IPS DF 6.9 (cell line): ENCODE measurements around the gene ADGRV1.

Experiments used
- DNase-seq: peaks from one replicate; pipeline ENCODE4 v3.0.0-alpha.2; 2013; ENCODE audit warnings: low read depth, low spot score
- H3K27ac ChIP-seq: one replicate; pipeline ENCODE4 v1.5.1; 2013; ENCODE audit warnings: low read length, control low read depth
- H3K27me3 ChIP-seq: 2 replicates; pipeline ENCODE4 v1.6.1; 2013; ENCODE audit warnings: mild to moderate bottlenecking, low read length; ENCODE audit not compliant: control insufficient read depth, insufficient read depth
- H3K36me3 ChIP-seq: 2 replicates; pipeline ENCODE4 v1.6.1; 2013; ENCODE audit warnings: low read length; ENCODE audit not compliant: control insufficient read depth, insufficient read depth
- H3K4me1 ChIP-seq: 2 replicates; pipeline ENCODE4 v1.6.1; 2013; ENCODE audit warnings: low read length; ENCODE audit not compliant: control insufficient read depth, insufficient read depth
- H3K4me3 ChIP-seq: 2 replicates; pipeline ENCODE4 v1.5.1; 2013; ENCODE audit warnings: mild to moderate bottlenecking, low read length
- H3K9me3 ChIP-seq: 2 replicates; pipeline ENCODE4 v1.6.1; 2013; ENCODE audit warnings: low read length, inconsistent platforms; ENCODE audit not compliant: control insufficient read depth, insufficient read depth
- WGBS: extraction: QIAGEN DNeasy Blood & Tissue Kit; methylation state at CpG from one replicate; pipeline ENCODE4 v1.1.7; 2013; ENCODE audit warnings: mixed read lengths, missing lambda C conversion rate; ENCODE audit not compliant: insufficient read length, insufficient coverage; 5-methylcytosine and 5-hydroxymethylcytosine counted together

Gene ADGRV1

DNA sequence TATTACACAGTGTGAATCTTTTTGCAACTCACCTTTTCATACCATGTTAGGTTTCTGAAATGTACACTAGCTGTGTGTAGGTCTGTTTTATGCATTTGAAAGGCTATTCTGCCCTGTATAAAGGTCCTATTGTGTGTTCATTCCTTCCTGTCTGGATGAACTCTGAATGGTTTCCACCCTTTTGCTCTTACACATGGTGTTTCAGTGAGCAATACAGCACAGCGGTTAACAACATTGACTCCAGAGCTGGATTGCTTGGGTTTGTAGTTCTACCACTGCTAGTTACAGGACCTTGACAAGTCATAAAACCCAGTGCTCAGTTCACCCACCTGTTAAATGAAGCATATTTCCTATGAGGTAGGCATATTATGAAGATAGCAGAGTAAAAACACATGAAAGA is 331.6 kb downstream of the ADGRV1 start:
- H3K4me1 ChIP-seq, result no peaks in the 10 kb centered on the region
- no peak overlapping the region for H3K4me3 ChIP-seq
- H3K36me3 ChIP-seq, result no peaks in the 10 kb centered on the region
- H3K27ac ChIP-seq, result no peak overlapping the region
- WGBS, result no CpG with 5 or more reads among the region's 1 CpG
- DNase-seq, result no peak
- H3K9me3 ChIP-seq, result no peaks in the 10 kb centered on the region
- H3K27me3 ChIP-seq, result no peaks in the 10 kb centered on the region

GRCh38 chr5:90894866-90895420 is 336.3 kb downstream of the ADGRV1 start:
- H3K4me1 ChIP-seq, result peaks cover 2% of the 10 kb centered on the region; the same call in 1 of the 2 replicates
- no peak overlapping the region for H3K27ac ChIP-seq
- no peaks in the 10 kb centered on the region for H3K36me3 ChIP-seq
- WGBS, result no CpG with 5 or more reads among the region's 2 CpGs
- H3K4me3 ChIP-seq, result no peak overlapping the region
- no peaks in the 10 kb centered on the region for H3K27me3 ChIP-seq
- no peaks in the 10 kb centered on the region for H3K9me3 ChIP-seq
- DNase-seq, result no peak

- no CpG with 5 or more reads among the region's 2 CpGs for WGBS
- H3K9me3 ChIP-seq, result no peaks in the 10 kb centered on the region
- no peak overlapping the region for H3K4me3 ChIP-seq
- no peak for DNase-seq
- H3K36me3 ChIP-seq, result no peaks in the 10 kb centered on the region
- no peak overlapping the region for H3K27ac ChIP-seq
- H3K4me1 ChIP-seq, result peaks cover 2% of the 10 kb centered on the region; the same call in 1 of the 2 replicates
- no peaks in the 10 kb centered on the region for H3K27me3 ChIP-seq
Measured at GRCh38 chr5:90897618-90898017, 339.0 kb downstream of the ADGRV1 start.

GRCh38 chr5:90898326-90899013 is 339.9 kb downstream of the ADGRV1 start:
- Histone ChIP-seq H3K4me3 (no peak overlapping the region), H3K27me3 (no peaks in the 10 kb centered on the region), H3K4me1 (peaks cover 2% of the 10 kb centered on the region; the same call in 1 of the 2 replicates), H3K9me3 (no peaks in the 10 kb centered on the region), H3K36me3 (no peaks in the 10 kb centered on the region), H3K27ac (no peak overlapping the region)
- no CpG with 5 or more reads among the region's 4 CpGs for WGBS
- DNase-seq, result no peak

DNA sequence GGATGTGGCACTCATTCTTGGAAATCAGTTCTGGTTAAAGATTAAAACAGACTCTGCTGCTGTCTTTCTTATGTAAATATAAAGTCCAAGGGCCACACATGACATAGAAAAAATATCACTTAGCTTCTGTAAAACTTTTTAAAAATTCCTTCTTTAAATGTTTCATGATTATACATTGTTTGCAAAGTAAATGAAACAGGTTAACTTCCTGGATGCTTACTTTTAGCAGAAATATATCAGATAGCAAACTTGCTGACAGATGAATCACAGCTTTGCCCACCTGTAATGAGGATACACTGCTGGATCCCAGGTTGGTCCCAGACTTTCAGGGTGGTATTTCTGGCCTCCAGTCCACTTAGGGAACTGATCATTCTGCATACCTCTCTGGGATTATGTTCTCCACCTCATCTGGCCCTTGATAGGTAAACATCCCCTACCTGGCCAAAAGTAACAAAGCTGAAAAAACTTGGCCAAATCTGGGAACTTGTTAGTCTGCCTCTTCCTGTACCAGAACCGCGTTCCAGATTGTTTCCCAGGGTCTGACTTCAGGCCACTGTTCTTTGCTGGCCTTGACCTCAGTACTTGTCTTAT is 340.5 kb downstream of the ADGRV1 start:
- Histone ChIP-seq H3K4me3 (no peak overlapping the region), H3K36me3 (no peaks in the 10 kb centered on the region), H3K27me3 (no peaks in the 10 kb centered on the region), H3K4me1 (peaks cover 2% of the 10 kb centered on the region; the same call in 1 of the 2 replicates), H3K9me3 (no peaks in the 10 kb centered on the region), H3K27ac (no peak overlapping the region)
- no peak for DNase-seq
- no CpG with 5 or more reads among the region's 2 CpGs for WGBS

- no peak overlapping the region for H3K4me3 ChIP-seq
- no peak overlapping the region for H3K27ac ChIP-seq
- H3K9me3 ChIP-seq, result no peaks in the 10 kb centered on the region
- H3K27me3 ChIP-seq, result no peaks in the 10 kb centered on the region
- no peaks in the 10 kb centered on the region for H3K36me3 ChIP-seq
- DNase-seq, result no peak
- peaks cover 2% of the 10 kb centered on the region; the same call in 1 of the 2 replicates for H3K4me1 ChIP-seq
Measured at GRCh38 chr5:90901261-90901660, 342.7 kb downstream of the ADGRV1 start.

DNA sequence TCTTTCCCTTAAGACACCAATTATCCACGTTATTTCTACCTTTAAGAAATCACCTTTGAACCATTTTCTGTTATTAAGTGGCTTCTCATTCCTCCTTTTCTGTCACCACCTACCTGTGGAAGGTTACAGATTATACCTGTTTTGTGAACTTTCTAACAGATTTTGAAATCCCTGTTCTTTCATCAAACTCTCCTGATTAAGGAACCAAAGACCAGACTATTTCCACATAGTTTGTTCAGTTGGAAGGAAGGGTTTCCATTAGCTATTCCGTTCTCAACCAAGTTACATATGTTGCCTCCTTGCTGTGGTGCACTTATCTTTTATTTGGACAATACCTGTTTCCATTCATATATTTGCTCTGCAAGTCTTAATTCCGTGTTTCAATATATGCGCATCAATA is 343.6 kb downstream of the ADGRV1 start:
- WGBS, result no CpG with 5 or more reads among the region's 4 CpGs
- no peak for DNase-seq
- no peak overlapping the region for H3K27ac ChIP-seq
- H3K36me3 ChIP-seq, result no peaks in the 10 kb centered on the region
- no peaks in the 10 kb centered on the region for H3K9me3 ChIP-seq
- no peaks in the 10 kb centered on the region for H3K4me1 ChIP-seq
- H3K4me3 ChIP-seq, result no peak overlapping the region
- no peaks in the 10 kb centered on the region for H3K27me3 ChIP-seq

DNA sequence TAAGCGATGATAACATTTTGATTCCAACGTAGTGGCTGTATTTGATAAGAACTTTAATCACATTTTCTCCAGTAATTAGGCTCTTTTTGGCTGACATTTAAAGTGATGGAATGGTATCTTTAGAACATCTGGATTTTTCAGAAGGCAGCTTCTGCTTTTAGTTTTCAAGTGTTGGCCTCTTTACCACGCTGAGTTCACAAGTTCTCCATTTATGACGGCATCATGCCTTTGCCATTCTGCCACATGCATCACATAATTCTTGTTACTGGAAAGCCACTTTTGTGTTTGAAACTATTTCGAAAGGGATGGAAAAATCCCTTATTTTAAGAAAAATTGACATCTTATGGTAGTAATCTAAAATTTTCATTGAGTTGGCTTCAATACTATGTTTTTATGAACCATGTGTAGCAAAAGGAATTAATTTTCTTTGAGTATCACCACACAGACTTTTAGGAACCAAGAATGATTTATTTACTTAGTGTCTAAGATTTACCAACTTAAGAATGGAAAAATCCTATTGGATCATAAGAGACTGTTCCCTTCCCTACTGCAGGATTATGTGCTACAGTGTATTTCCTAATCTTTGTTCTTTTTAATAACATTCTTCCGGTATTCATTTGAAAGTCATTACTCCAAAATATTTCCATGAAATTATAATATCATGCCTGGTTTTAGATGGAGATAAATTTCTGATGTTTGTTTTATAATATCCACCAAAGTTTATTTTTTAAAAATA is 344.2 kb downstream of the ADGRV1 start:
- H3K4me3 ChIP-seq, result no peak overlapping the region
- no peak overlapping the region for H3K27ac ChIP-seq
- no CpG with 5 or more reads among the region's 6 CpGs for WGBS
- H3K4me1 ChIP-seq, result no peaks in the 10 kb centered on the region
- no peaks in the 10 kb centered on the region for H3K36me3 ChIP-seq
- H3K9me3 ChIP-seq, result no peaks in the 10 kb centered on the region
- H3K27me3 ChIP-seq, result no peaks in the 10 kb centered on the region
- no peak for DNase-seq

DNA sequence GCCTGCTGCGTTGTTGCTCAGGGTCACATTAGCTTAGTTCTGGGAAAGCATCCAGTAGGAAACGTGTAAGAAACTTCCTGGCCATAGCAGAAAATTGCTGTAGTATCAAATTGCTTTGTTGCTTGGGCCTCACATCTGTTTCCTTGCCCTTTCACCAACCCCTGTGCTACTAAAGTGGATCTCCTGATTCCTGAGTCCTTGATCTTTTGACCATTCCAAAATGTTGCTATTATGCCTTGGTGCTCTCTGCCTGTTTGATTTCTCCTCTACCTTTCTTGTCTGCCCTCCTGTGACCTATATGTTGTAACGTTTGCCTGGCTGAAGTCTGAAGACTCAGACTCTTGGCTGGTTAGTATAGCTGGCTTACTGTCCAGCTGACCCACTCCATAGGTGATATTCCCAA is 350.5 kb downstream of the ADGRV1 start:
- Histone ChIP-seq H3K27ac (no peak overlapping the region), H3K4me3 (no peak overlapping the region), H3K9me3 (no peaks in the 10 kb centered on the region), H3K36me3 (no peaks in the 10 kb centered on the region), H3K4me1 (peaks cover 3% of the 10 kb centered on the region; the same call in 1 of the 2 replicates), H3K27me3 (no peaks in the 10 kb centered on the region)
- no CpG with 5 or more reads among the region's 3 CpGs for WGBS
- DNase-seq, result no peak

DNA sequence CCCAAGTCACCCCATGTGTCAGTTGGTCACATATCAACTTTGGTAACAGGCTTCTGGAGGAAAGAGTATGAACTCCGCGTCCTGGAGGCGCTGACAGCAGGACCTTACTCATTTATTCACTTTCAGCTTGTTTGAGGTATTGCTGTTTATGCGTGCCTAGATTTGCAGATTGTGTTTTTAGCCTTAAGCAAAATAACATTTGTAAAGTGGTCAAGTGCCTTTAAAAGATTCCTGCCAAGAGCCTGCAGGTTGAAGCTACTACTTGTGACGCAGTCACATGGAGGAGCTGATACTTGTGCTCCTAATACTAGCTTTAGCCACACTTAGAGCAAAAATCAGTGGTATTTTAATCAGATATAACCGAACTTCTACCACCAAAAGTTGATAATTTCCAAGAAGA is 351.3 kb downstream of the ADGRV1 start:
- Histone ChIP-seq H3K27me3 (no peaks in the 10 kb centered on the region), H3K36me3 (no peaks in the 10 kb centered on the region), H3K9me3 (no peaks in the 10 kb centered on the region), H3K4me3 (no peak overlapping the region), H3K27ac (no peak overlapping the region), H3K4me1 (peaks cover 3% of the 10 kb centered on the region; the same call in 1 of the 2 replicates)
- no CpG with 5 or more reads among the region's 6 CpGs for WGBS
- DNase-seq, result no peak
